22Rv1 (cell line): ENCODE measurements around the gene USP50.

Source experiments
- CTCF ChIP-seq: fragments of 450-650 bp; IDR thresholded peaks from 2 replicates; pipeline ENCODE4 v1.5.1; 2017; ENCODE audit warnings: mild to moderate bottlenecking
- ZFX ChIP-seq: fragments of 450-650 bp; IDR thresholded peaks from 2 replicates; pipeline ENCODE4 v1.6.1; 2017; ENCODE audit warnings: antibody characterized with exemption, borderline replicate concordance

- TF ChIP-seq CTCF (no peak), ZFX (no peak)
These were observed at the start of gene USP50 for GRCh38 chr15:50546566-50546965.
